Loucy (cell line): ENCODE measurements around the gene PEAK3.
"Not testable (repeated sequence)": the region's sequence is repeated elsewhere in the genome, so short reads cannot be mapped to it uniquely, and the experiment has no call there.

ENCODE experiments used
- H2AFZ ChIP-seq: fragments of 200-600 bp; sonication (generic); 2 replicates; pipeline ENCODE4 v1.6.0; 2016; ENCODE audit warnings: antibody characterized with exemption, mild to moderate bottlenecking, low read length, moderate library complexity
- H3F3A ChIP-seq: fragments of 200-600 bp; 2 replicates; pipeline ENCODE4 v1.6.0; 2016; ENCODE audit warnings: antibody characterized with exemption, low read depth, mild to moderate bottlenecking
- H3K27me3 ChIP-seq: fragments of 200-600 bp; sonication (generic); 2 replicates; pipeline ENCODE4 v1.6.1; 2014; ENCODE audit warnings: low read length, mild to moderate bottlenecking; ENCODE audit not compliant: insufficient read depth, poor library complexity, severe bottlenecking
- H3K36me3 ChIP-seq: fragments of 200-600 bp; sonication (generic); 2 replicates; pipeline ENCODE4 v1.6.1; 2016; ENCODE audit warnings: low read length; ENCODE audit not compliant: insufficient read depth
- H3K4me1 ChIP-seq: fragments of 200-600 bp; sonication (generic); 2 replicates; pipeline ENCODE4 v1.5.1; 2014; ENCODE audit warnings: low read length, mild to moderate bottlenecking; ENCODE audit not compliant: insufficient read depth, poor library complexity, severe bottlenecking
- H3K4me2 ChIP-seq: fragments of 200-600 bp; sonication (generic); 2 replicates; pipeline ENCODE4 v1.6.0; 2014; ENCODE audit warnings: antibody characterized with exemption, low read length, low read depth, mild to moderate bottlenecking; ENCODE audit not compliant: poor library complexity, severe bottlenecking
- H3K4me3 ChIP-seq: fragments of 200-600 bp; sonication (generic); 2 replicates; pipeline ENCODE4 v1.5.1; 2014; ENCODE audit warnings: low read length, mild to moderate bottlenecking, mixed read lengths; ENCODE audit not compliant: poor library complexity, severe bottlenecking
- H3K79me2 ChIP-seq: fragments of 200-600 bp; sonication (generic); 2 replicates; pipeline ENCODE4 v1.6.1; 2014; ENCODE audit warnings: low read length; ENCODE audit not compliant: insufficient read depth
- H3K9ac ChIP-seq: fragments of 200-600 bp; sonication (generic); 2 replicates; pipeline ENCODE4 v1.6.0; 2014; ENCODE audit warnings: mild to moderate bottlenecking, low read depth, low read length, moderate library complexity; ENCODE audit not compliant: poor library complexity, severe bottlenecking
- H3K9me2 ChIP-seq: fragments of 200-600 bp; sonication (generic); replicated peaks from 2 replicates; pipeline ENCODE4 v1.6.1; 2016; ENCODE audit warnings: low read depth, low read length, mixed read lengths
- H3K9me3 ChIP-seq: fragments of 200-600 bp; sonication (generic); 2 replicates; pipeline ENCODE4 v1.6.1; 2014; ENCODE audit warnings: mild to moderate bottlenecking, antibody characterized with exemption, low read length, low read depth; ENCODE audit not compliant: insufficient read depth
- H4K20me1 ChIP-seq: fragments of 200-600 bp; sonication (generic); 2 replicates; pipeline ENCODE4 v1.6.0; 2014; ENCODE audit warnings: antibody characterized with exemption, low read length, mild to moderate bottlenecking; ENCODE audit not compliant: insufficient read depth, poor library complexity, severe bottlenecking
- EZH2phosphoT487 ChIP-seq: fragments of 200-600 bp; IDR thresholded peaks from 2 replicates; pipeline ENCODE4 v1.6.1; 2018; ENCODE audit warnings: antibody characterized with exemption, mild to moderate bottlenecking, moderate library complexity, borderline replicate concordance
- TF ChIP-seq, protein P1 (sequence below): fragments of 200-600 bp; sonication (generic); conservative IDR thresholded peaks from 2 replicates; pipeline ENCODE4 v1.5.1; 2014; ENCODE audit warnings: mild to moderate bottlenecking, antibody characterized with exemption, low read length

The PEAK3 gene

DNA sequence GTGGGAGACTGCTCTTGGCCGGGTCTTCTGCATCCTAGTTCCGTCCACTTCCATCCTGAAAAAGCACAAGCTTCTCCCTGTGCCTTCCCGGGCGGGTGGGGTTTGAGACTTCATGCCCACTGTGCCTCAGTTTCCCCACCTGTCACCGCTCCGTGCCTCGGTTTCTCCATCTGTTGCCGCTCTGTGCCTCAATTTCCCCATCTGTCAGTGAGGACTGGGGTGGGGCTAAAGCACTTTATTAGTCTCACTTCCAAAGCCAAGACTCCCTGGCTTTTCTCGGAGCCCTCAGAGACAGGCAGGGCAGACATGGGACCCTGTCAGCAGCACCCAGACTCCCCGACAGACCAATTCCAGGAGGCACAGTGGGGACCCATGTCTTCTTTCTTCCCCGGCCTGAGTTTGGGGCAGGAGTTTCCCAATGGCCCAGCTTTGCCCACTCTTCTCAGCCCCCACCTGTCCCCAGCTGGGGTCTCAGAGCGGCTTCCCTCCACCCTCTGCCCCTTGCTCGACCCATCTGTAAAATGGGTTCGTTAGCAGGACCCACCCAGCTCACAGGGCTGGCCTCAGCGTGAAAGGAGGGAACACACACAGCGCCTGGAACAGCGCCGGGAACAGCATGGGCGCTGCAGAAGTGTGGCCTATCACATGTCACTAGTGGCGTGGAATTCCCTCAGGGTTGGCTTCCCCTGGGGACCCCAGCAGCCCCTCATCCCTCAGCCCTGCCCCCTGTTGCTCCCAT is 4.6 kb upstream of the PEAK3 start:
- Histone ChIP-seq H3K9ac (no peak overlapping the region), H3K9me2 (no peaks in the 10 kb centered on the region), H3K9me3 (no peaks in the 10 kb centered on the region), H2AFZ (no peak overlapping the region), H3K4me3 (no peak overlapping the region), H3K4me1 (peaks cover 17% of the 10 kb centered on the region), H3F3A (no peaks in the 10 kb centered on the region), H3K4me2 (no peak overlapping the region), H4K20me1 (no peaks in the 10 kb centered on the region), H3K27me3 (no peaks in the 10 kb centered on the region), H3K36me3 (no peaks in the 10 kb centered on the region), H3K79me2 (no peaks in the 10 kb centered on the region)
- TF ChIP-seq EZH2phosphoT487 = no peak
- TF ChIP-seq, protein P1, sequence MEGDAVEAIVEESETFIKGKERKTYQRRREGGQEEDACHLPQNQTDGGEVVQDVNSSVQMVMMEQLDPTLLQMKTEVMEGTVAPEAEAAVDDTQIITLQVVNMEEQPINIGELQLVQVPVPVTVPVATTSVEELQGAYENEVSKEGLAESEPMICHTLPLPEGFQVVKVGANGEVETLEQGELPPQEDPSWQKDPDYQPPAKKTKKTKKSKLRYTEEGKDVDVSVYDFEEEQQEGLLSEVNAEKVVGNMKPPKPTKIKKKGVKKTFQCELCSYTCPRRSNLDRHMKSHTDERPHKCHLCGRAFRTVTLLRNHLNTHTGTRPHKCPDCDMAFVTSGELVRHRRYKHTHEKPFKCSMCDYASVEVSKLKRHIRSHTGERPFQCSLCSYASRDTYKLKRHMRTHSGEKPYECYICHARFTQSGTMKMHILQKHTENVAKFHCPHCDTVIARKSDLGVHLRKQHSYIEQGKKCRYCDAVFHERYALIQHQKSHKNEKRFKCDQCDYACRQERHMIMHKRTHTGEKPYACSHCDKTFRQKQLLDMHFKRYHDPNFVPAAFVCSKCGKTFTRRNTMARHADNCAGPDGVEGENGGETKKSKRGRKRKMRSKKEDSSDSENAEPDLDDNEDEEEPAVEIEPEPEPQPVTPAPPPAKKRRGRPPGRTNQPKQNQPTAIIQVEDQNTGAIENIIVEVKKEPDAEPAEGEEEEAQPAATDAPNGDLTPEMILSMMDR = no peak

DNA sequence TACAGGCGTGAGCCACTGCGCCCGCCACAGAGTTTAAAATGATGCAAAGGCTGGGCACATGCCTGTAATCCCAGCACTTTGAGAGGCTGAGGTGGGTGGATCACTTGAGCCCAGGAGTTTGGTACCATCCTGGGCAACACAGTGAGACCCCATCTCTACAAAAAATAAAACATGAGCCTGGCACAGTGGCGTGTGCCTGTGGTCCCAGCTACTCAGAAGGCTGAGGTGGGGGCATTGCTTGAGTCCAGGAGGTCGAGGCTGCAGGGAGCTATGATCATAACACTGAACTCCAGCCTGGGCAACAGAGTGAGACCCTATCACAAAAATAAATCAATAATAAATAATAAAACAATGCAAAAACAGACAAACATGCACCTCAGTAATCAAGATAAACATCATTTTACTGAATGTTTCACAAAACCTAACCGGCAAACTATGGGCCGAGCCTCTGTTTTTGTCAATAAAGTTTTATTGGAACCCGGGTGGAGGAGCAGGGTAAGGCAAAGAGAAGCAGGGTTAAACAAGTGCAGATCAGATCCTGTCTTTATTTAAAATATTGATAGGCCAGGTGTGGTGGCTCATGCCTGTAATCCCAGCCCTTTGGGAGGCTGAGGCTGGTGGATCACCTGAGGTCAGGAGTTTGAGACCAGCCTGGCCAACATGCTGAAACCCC is 2.0 kb upstream of the PEAK3 start:
- no peaks in the 10 kb centered on the region for H3K36me3 ChIP-seq
- no peak overlapping the region for H3K9ac ChIP-seq
- peaks cover 18% of the 10 kb centered on the region for H3K4me1 ChIP-seq
- H3F3A ChIP-seq = no peaks in the 10 kb centered on the region
- no peaks in the 10 kb centered on the region for H3K9me2 ChIP-seq
- no peak overlapping the region for H3K4me2 ChIP-seq
- no peak overlapping the region for H2AFZ ChIP-seq
- H3K4me3 ChIP-seq = no peak overlapping the region
- H4K20me1 ChIP-seq = no peaks in the 10 kb centered on the region
- no peaks in the 10 kb centered on the region for H3K27me3 ChIP-seq
- H3K9me3 ChIP-seq = no peaks in the 10 kb centered on the region
- no peak for TF ChIP-seq EZH2phosphoT487
- TF ChIP-seq, protein P1 = no peak
- H3K79me2 ChIP-seq = no peaks in the 10 kb centered on the region

DNA sequence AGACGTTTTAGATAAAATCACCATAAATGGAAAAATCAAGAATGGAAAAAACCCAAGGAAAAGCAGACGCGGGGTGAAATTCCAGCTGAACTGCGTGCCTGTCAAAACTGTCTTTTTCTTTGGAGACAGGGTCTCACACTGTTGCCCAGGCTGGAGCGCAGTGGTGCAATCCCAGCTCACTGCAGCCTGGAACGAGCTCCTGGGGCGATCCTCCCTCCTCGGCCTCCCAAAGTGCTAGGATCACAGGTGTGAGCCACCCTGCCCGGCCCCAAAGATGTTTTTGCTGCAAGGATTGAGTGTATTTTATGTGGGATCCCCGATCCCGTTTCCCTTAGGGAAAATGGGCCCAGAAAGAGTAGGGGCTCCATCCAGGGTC is 875 bp upstream of the PEAK3 start:
- no peak overlapping the region for H3K4me3 ChIP-seq

DNA sequence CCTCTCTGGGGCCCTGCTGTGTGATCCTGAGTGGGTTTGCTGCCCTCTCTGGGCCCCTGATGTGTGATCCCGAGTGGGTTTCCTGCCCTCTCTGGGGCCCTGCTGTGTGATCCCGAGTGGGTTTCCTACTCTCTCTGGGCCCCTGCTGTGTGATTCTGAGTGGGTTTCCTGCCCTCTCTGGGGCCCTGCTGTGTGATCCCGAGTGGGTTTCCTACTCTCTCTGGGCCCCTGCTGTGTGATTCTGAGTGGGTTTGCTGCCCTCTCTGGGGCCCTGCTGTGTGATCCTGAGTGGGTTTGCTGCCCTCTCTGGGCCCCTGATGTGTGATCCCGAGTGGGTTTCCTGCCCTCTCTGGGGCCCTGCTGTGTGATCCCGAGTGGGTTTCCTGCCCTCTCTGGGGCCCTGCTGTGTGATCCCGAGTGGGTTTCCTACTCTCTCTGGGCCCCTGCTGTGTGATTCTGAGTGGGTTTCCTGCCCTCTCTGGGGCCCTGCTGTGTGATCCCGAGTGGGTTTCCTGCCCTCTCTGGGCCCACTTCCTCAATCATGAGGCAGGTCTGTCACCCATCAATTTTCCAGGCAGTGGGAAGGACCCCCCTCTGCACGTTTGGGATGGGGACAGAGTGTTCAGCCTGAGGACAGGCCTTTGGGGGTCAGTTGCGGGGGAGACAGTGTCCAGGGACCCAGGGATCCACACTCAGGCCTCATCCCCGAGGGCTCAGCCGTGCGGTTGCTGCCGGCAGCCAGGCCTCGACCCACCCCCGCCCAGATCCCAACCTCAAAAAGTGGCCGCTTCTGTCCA is 512 bp downstream of the PEAK3 start:
- not testable (repeated sequence) for H3K27me3 ChIP-seq, H3K9me3 ChIP-seq, H3K9me2 ChIP-seq, H3F3A ChIP-seq, H3K79me2 ChIP-seq, H3K36me3 ChIP-seq, H4K20me1 ChIP-seq
- peak overlapping the region; percentile 73 for H3K9ac ChIP-seq
- H3K4me1 ChIP-seq = peaks cover 12% of the 10 kb centered on the region
- peak overlapping the region; percentile 71 for H2AFZ ChIP-seq
- peak overlapping the region; percentile 85 for H3K4me2 ChIP-seq
- peak overlapping the region; percentile 74 for H3K4me3 ChIP-seq

More for the DNA sequence above, 875 bp upstream of the PEAK3 start:
- no peaks in the 10 kb centered on the region for H3K79me2 ChIP-seq
- H3K36me3 ChIP-seq = no peaks in the 10 kb centered on the region
- H3K9me3 ChIP-seq = no peaks in the 10 kb centered on the region
- no peaks in the 10 kb centered on the region for H3F3A ChIP-seq
- TF ChIP-seq, protein P1 = no peak
- TF ChIP-seq EZH2phosphoT487 = no peak
- H4K20me1 ChIP-seq = no peaks in the 10 kb centered on the region
- peak overlapping the region; percentile 85 for H3K4me2 ChIP-seq
- peaks cover 16% of the 10 kb centered on the region for H3K4me1 ChIP-seq
- H3K27me3 ChIP-seq = no peaks in the 10 kb centered on the region
- H3K9ac ChIP-seq = peak overlapping the region; percentile 73
- H3K9me2 ChIP-seq = no peaks in the 10 kb centered on the region
- H2AFZ ChIP-seq = no peak overlapping the region
